Memory B cell (primary cell): Measurements from ENCODE around the gene GOLGA8R.
A peak's percentile ranks its signal among the peaks of the same experiment; 100 is the strongest.
"Not testable (repeated sequence)": the region's sequence is repeated elsewhere in the genome, so short reads cannot be mapped to it uniquely, and the experiment has no call there.

Experiments used
- ATAC-seq: fragments of 150-1000 bp; cut with Tn5 transposase; 2 replicates; pipeline ENCODE4 v1.10.0; 2021; ENCODE audit warnings: low read depth, mild to moderate bottlenecking, moderate library complexity
- DNase-seq, 2 donors: peaks; one replicate each; pipeline ENCODE4 v3.0.0; 2022; ENCODE audit warnings: low spot score in 2 of 2
- H3K27ac Mint-ChIP-seq: one replicate; pipeline ENCODE4 v1.8.0; 2022; ENCODE audit warnings: mild to moderate bottlenecking, moderate library complexity, mixed read lengths
- H3K27me3 Mint-ChIP-seq: one replicate; pipeline ENCODE4 v1.8.0; 2022; ENCODE audit warnings: mixed read lengths
- H3K36me3 Mint-ChIP-seq: one replicate; pipeline ENCODE4 v1.8.0; 2022; ENCODE audit warnings: mild to moderate bottlenecking, mixed read lengths
- H3K4me1 Mint-ChIP-seq: one replicate; pipeline ENCODE4 v1.8.0; 2022; ENCODE audit warnings: mixed read lengths
- H3K4me3 Mint-ChIP-seq: one replicate; pipeline ENCODE4 v1.8.0; 2022; ENCODE audit warnings: mild to moderate bottlenecking, moderate library complexity, mixed read lengths
- H3K9me3 Mint-ChIP-seq: one replicate; pipeline ENCODE4 v1.8.0; 2022; ENCODE audit warnings: mixed read lengths

The GOLGA8R gene

DNA sequence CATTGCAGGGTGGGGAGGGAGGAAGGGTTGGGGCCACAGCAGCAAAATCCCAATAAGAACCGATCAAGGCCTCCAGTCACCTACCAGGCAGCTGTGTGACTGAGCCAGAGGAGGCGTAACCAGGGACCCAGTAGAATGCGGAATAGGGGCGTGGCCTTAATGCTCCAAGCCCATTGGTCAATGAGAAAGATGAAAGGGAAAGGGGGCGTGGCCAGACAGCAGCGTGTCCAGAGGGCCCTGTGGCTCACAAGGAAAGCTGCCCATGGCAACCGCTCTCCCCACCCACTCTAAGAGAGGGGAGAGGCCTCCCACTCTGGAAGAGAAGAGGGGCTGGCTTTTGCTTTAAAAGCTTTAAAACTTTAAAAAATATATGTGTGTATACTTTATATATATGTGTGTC lies at the start of gene GOLGA8R:
TSS of gene GOLGA8R (minus strand) at position 101 of the 400 bp plus-strand sequence. CDS start at position 3, 98 bp downstream.
- H3K27me3 Mint-ChIP-seq, H3K4me3 Mint-ChIP-seq, DNase-seq, H3K27ac Mint-ChIP-seq, H3K36me3 Mint-ChIP-seq, ATAC-seq, H3K4me1 Mint-ChIP-seq, H3K9me3 Mint-ChIP-seq: not testable (repeated sequence)

GRCh38 chr15:30463849-30464248 lies 49.8 kb upstream of the GOLGA8R start:
- not testable (repeated sequence) for ATAC-seq, H3K27ac Mint-ChIP-seq, H3K36me3 Mint-ChIP-seq, H3K9me3 Mint-ChIP-seq, H3K4me3 Mint-ChIP-seq, H3K27me3 Mint-ChIP-seq, H3K4me1 Mint-ChIP-seq, DNase-seq

DNA sequence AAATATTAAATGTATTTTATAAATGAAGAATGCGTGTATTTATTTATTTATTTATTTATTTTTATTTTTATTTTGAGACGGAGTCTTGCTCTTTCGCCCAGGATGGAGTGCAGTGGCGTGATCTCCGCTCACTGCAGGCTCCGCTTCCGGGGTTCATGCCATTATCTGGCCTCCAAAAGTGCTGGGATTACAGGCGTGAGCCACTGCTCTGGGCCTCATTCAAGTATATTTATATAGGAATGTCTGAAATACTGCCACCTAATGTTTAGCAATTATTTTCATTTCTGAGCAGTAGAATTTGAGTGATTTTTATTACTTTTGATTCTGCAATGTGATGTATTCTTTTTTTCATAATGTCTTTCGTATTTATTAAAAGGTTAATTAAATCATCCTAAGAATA lies 48.1 kb upstream of the GOLGA8R start:
- not testable (repeated sequence) for H3K4me1 Mint-ChIP-seq, H3K27me3 Mint-ChIP-seq, H3K4me3 Mint-ChIP-seq, H3K36me3 Mint-ChIP-seq, H3K9me3 Mint-ChIP-seq, DNase-seq, ATAC-seq, H3K27ac Mint-ChIP-seq

DNA sequence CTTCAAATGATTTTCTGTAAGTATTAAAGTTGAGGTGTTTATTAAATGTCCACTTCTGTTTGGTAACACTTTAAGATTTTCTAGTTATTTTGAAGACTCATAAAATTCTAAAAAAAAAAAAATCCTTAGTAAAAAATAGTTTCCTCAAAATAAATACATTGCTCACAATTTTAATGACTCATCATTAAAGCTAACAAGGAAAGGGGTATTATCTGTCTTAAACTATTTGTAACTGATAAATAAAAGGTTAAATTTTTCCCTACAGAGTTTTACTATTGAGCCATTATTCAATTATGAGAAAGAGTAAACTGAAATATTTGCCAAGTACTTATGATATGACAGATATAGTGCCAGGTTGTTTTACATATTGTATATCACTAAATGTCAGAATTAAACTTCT lies 38.6 kb upstream of the GOLGA8R start:
- H3K9me3 Mint-ChIP-seq, DNase-seq, H3K4me1 Mint-ChIP-seq, H3K27ac Mint-ChIP-seq, H3K27me3 Mint-ChIP-seq, H3K36me3 Mint-ChIP-seq, ATAC-seq, H3K4me3 Mint-ChIP-seq: not testable (repeated sequence)

- not testable (repeated sequence) for H3K4me1 Mint-ChIP-seq, H3K9me3 Mint-ChIP-seq, H3K36me3 Mint-ChIP-seq, H3K4me3 Mint-ChIP-seq, ATAC-seq, DNase-seq, H3K27me3 Mint-ChIP-seq, H3K27ac Mint-ChIP-seq
Observed at GRCh38 chr15:30438348-30438747, 24.3 kb upstream of the GOLGA8R start.

- not testable (repeated sequence) for H3K27me3 Mint-ChIP-seq, H3K4me3 Mint-ChIP-seq, H3K36me3 Mint-ChIP-seq, ATAC-seq, DNase-seq, H3K9me3 Mint-ChIP-seq, H3K27ac Mint-ChIP-seq, H3K4me1 Mint-ChIP-seq
Observed at GRCh38 chr15:30435878-30436277, 21.8 kb upstream of the GOLGA8R start.

DNA sequence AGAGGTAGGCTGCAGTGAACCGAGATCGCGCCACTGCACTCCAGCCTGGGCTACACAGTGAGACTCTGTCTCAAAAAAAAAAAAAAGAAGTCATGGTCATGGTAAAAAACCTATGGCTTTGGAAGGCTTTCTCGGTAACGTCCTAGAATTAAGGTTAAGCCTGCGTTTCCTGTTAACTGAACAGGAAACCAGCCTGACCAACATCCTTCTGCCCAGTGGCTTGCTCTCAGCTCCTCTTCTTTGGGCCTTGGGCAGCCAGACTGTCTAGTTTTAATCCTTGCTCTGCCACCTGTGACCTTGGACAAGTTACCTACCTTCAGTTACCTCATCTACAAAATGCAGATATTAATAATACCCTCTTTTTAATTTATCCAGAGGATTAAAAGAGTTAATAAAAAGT lies 6.7 kb upstream of the GOLGA8R start:
- not testable (repeated sequence) for ATAC-seq, H3K9me3 Mint-ChIP-seq, DNase-seq, H3K4me1 Mint-ChIP-seq, H3K27ac Mint-ChIP-seq, H3K36me3 Mint-ChIP-seq, H3K27me3 Mint-ChIP-seq, H3K4me3 Mint-ChIP-seq

DNA sequence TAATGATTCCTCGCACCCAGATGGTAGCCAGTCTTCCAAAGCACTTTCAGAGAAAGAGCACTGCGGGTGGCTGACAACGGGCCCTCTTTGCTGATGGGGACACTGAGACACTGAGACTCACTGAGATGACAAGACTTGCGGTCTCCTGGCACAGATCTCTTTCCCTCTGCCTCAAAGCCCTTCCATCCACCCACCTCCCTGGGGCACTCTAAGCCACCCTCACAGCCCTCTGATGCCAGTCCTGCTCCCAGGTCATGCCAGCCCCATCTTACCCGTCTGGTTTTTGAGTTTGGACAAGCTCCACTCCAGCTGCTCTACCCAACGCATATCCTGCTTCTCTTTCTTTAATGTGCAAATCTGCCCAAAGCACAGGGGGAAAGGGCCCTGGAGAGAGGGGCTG lies 6.4 kb downstream of the GOLGA8R start:
- not testable (repeated sequence) for DNase-seq, H3K4me1 Mint-ChIP-seq, H3K27ac Mint-ChIP-seq, H3K36me3 Mint-ChIP-seq, H3K4me3 Mint-ChIP-seq, H3K9me3 Mint-ChIP-seq, H3K27me3 Mint-ChIP-seq, ATAC-seq

DNA sequence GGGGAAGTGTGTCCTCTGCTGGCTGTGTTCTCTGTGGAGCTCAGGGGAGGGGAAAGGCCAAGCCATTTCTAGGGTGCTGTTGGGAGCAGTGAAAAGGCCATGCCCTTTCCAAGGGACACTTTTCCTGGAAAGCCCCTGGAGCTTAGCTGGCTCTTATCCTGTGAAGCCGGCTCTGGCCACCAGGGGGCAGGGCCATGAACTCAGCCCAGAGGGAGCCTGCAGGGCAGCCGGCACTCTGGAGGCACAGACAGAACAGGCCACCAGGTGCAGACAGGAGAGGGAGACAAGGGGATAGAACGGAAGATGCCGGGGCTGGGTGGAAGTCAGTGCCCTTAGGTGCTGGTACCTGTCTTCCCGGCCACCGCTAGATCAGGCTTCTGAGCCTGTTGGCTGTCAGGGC lies 15.1 kb downstream of the GOLGA8R start:
- not testable (repeated sequence) for H3K27me3 Mint-ChIP-seq, H3K36me3 Mint-ChIP-seq, H3K27ac Mint-ChIP-seq, H3K4me1 Mint-ChIP-seq, H3K4me3 Mint-ChIP-seq, H3K9me3 Mint-ChIP-seq
- DNase-seq (peak; percentile 47 to 64), ATAC-seq (peak; percentile 73)

DNA sequence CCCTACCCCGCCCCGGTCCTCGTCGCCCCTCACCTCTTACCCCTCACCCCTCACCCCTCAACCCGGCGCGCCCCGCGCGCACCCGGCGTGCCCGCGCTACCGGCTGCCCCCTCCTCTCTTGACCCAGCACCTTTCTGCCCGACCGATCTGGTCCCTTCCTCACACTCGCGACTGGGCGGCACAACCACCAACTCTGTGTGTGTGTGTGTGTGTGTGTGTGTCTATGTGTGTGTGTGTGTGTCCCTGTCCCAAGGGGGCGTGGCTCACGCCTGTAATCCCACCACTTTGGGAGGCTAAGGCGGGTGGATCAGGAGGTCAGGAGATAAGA lies 20.4 kb downstream of the GOLGA8R start:
- H3K9me3 Mint-ChIP-seq, H3K4me3 Mint-ChIP-seq: not testable (repeated sequence)
- peak; percentile 39 for ATAC-seq

DNA sequence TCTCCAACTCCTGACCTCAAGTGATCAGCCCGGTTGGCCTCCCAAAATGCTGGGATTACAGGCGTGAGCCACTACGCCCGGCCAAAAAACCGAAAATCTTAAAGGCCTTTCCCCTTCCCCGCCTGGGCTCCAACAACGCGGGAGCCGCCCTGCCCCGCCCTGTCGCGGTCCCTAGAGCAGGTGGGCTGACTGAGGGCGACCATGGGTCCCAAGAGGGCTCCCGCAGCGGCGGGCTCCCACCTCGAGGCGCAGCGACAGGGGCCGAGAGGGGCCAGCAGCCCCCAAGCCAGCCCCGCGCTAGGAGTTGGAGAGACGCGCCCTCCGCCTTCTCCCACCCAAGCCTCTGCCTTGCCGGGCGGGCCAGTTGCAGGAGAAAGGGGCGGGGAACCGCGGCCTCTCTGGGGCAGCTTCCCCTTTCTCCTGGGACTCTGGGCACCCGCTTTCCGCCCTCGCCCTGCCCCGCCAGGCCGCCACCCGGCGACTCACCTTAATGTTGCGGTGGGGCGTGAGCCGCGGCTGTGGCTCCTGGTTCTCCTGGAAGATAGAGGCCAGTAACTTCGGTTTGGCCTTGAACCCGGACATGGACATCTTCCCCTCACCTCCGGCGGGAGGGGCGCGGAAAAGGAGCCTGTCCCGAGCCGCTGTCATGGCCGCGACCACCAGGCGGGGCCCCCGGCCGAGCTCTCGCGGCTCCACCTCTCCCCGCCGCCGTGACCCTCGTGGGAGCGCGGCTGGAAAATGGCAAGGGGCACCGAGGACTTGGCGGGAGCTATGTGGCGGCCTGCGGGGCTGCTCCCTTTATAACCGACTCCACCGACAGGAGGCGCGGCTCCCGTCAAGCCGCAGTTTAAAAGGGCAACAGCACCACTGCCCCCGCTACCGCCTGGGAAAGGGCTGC lies 21.0 kb downstream of the GOLGA8R start, which contains the start of gene CHRFAM7A:
TSS of gene CHRFAM7A (minus strand) at position 775 of the 898 bp plus-strand sequence. CDS start 10,189 bp downstream, outside the sequence.
- DNase-seq, H3K27ac Mint-ChIP-seq, H3K4me3 Mint-ChIP-seq: not testable (repeated sequence)

More for the DNA sequence above, 20.4 kb downstream of the GOLGA8R start:
- not testable (repeated sequence) for H3K36me3 Mint-ChIP-seq, H3K27me3 Mint-ChIP-seq, DNase-seq, H3K4me1 Mint-ChIP-seq, H3K27ac Mint-ChIP-seq

GRCh38 chr15:30386318-30386887 lies 27.7 kb downstream of the GOLGA8R start:
- not testable (repeated sequence) for H3K27me3 Mint-ChIP-seq, ATAC-seq, H3K4me3 Mint-ChIP-seq, DNase-seq, H3K36me3 Mint-ChIP-seq, H3K4me1 Mint-ChIP-seq, H3K9me3 Mint-ChIP-seq, H3K27ac Mint-ChIP-seq

More for the DNA sequence above, 21.0 kb downstream of the GOLGA8R start, which contains the start of gene CHRFAM7A:
- ATAC-seq, result peak; percentile 80
- H3K4me1 Mint-ChIP-seq, H3K27me3 Mint-ChIP-seq, H3K36me3 Mint-ChIP-seq, H3K9me3 Mint-ChIP-seq: not testable (repeated sequence)

GRCh38 chr15:30377082-30377413 lies 37.0 kb downstream of the GOLGA8R start:
- not testable (repeated sequence) for H3K4me1 Mint-ChIP-seq, H3K36me3 Mint-ChIP-seq, H3K9me3 Mint-ChIP-seq, ATAC-seq, DNase-seq, H3K27ac Mint-ChIP-seq, H3K27me3 Mint-ChIP-seq, H3K4me3 Mint-ChIP-seq

DNA sequence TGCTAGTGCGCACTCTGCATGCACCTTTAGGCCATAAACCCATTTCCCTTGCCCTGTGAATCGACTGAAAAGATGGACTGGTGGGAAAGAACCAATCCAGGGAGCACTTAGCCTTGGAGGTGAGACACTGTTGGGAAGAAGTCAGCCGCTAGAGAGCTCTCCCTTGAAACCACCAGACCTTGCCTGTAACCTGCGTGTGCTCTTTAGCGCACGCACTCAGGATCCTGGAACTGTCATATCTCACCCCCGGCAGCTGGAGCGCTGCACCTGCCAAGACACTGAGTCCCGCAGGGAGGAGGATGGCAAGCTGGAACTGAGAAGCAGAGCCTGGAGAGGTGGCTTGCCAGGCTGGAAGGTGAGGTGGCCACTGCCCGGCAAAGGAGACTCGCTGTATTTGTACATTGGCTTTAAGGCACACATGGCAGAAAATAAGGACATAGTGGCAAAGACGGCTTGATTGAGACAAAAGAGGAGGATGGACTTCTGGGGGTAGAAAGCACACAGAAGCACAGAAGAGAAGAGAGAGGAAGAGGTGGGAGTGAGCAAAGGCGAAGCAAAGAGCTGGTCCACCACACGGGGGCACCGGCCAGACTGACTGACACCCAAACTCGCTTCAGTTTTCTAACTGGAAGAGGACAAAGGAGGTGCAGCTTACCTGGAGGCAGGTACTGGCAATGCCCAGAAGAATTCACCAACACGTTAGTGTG lies 37.5 kb downstream of the GOLGA8R start:
- H3K27me3 Mint-ChIP-seq, ATAC-seq, DNase-seq, H3K4me1 Mint-ChIP-seq, H3K9me3 Mint-ChIP-seq, H3K36me3 Mint-ChIP-seq, H3K27ac Mint-ChIP-seq, H3K4me3 Mint-ChIP-seq: not testable (repeated sequence)
